HG03159 (cell line): Measurements from ENCODE around the gene SLITRK3.
A peak's percentile ranks its signal among the peaks of the same experiment; 100 is the strongest.

Experiments used
- ATAC-seq: cut with Tn5 transposase; IDR thresholded peaks from one replicate; pipeline ENCODE4 v1.9.1; 2021; ENCODE audit warnings: mild to moderate bottlenecking, moderate library complexity; ENCODE audit not compliant: unreplicated experiment

SLITRK3 gene, protein sequence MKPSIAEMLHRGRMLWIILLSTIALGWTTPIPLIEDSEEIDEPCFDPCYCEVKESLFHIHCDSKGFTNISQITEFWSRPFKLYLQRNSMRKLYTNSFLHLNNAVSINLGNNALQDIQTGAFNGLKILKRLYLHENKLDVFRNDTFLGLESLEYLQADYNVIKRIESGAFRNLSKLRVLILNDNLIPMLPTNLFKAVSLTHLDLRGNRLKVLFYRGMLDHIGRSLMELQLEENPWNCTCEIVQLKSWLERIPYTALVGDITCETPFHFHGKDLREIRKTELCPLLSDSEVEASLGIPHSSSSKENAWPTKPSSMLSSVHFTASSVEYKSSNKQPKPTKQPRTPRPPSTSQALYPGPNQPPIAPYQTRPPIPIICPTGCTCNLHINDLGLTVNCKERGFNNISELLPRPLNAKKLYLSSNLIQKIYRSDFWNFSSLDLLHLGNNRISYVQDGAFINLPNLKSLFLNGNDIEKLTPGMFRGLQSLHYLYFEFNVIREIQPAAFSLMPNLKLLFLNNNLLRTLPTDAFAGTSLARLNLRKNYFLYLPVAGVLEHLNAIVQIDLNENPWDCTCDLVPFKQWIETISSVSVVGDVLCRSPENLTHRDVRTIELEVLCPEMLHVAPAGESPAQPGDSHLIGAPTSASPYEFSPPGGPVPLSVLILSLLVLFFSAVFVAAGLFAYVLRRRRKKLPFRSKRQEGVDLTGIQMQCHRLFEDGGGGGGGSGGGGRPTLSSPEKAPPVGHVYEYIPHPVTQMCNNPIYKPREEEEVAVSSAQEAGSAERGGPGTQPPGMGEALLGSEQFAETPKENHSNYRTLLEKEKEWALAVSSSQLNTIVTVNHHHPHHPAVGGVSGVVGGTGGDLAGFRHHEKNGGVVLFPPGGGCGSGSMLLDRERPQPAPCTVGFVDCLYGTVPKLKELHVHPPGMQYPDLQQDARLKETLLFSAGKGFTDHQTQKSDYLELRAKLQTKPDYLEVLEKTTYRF

DNA sequence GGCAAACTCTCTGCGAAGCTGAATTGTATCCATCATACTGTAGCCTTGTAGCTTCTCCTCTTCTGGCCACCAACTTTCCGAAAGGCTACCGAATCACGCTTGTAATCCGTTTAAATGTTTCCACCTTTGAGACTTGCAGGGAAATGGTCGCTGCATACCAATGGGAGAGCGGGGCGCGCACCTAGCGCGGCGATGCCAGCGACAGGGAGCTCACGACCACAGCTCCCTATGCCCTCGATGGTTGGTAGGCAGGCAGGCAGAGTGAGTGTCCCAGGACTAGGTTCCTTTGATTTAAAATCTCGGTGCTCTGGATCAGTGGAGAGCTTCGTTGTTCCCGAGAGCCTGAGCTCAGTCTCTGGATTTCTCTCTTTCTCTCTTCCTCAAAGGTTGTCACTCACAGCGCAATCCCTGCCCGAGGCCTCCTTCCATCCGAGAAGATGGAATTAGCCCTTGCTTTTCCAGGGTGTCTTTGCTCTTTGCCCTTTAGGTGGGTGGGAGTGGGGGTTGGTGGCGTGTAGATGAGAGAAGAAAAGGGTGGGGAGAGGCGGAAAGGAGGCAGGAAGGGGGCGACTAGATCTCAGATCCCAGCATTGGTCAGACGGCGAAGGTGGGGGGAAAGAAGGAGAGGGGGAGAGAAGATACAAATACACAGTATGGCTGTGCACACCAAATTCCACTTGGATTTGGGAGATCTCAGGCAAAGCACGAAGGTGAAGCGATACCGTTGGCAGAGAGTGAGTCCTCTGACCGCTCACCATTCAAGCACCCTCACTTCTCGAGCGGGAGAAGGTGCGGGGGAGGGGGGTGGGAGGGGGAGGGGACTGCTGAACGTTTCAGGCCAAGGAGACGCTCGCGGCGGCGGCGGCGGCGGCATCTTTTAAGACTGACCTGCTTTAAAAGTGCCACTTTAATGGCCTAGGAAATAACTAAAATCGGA is at the start of gene SLITRK3:
TSS of gene SLITRK3 (minus strand) at position 745 of the 937 bp plus-strand sequence. CDS start 5,554 bp downstream, outside the sequence.
- no peak for ATAC-seq

GRCh38 chr3:165243597-165243996 is 47.4 kb upstream of the SLITRK3 start:
- no peak for ATAC-seq

DNA sequence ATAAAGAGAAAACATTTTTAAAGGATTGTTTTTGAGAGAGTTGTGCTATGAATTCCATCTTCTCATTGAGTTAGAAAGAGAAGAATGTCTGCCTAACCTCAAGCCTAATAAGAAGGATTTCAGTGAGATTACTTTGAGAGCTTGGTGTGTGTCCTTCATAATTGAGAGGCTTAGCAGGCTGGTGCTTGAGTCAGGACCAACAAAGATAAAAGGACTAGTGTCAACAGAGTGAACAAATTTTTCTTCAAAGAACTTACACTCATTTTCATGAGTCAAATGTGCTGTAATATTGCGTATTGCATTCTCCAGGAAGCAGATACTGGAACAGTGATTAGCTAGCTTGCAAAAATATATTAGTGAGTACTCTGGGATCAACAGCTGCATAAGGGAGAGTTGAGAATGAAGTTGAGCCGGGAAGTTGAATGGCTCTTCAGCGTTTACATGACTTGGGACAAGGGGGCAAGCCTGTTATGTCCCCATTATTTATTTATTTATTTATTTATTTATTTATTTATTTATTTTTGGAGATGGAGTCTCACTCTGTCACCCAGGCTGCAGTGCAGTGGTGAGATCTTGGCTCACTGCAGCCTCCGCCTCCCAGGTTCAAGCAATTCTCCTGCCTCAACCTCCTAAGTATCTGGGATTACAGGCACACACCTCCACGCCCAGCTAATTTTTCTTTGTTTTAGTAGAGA is 37.5 kb upstream of the SLITRK3 start:
- no peak for ATAC-seq

- ATAC-seq = no peak
These were observed 29.4 kb upstream of the SLITRK3 start for GRCh38 chr3:165225604-165226003.

GRCh38 chr3:165217739-165218138 is 21.6 kb upstream of the SLITRK3 start:
- ATAC-seq = no peak

- no peak for ATAC-seq
These were observed 16.4 kb upstream of the SLITRK3 start for GRCh38 chr3:165212580-165212979.

DNA sequence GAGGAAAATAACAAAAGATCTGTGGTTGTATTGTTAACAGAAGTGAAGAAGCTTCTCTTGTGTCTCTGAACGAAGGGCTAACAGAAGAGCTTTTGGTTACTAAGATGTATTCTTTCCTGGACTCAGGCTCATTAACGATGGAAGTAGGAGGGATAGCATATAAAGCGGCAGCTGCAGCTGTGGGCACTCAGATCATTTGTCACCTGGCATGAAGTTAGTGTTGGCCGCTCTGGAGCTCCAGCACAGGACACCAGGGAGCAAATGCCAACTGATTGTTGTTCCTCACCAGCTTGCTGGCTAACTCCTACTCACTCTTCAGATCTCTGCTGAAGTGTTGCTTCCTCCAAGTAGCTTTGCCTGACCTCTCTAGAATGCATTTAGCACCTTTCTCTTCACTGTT is 15.5 kb upstream of the SLITRK3 start:
- ATAC-seq = no peak

DNA sequence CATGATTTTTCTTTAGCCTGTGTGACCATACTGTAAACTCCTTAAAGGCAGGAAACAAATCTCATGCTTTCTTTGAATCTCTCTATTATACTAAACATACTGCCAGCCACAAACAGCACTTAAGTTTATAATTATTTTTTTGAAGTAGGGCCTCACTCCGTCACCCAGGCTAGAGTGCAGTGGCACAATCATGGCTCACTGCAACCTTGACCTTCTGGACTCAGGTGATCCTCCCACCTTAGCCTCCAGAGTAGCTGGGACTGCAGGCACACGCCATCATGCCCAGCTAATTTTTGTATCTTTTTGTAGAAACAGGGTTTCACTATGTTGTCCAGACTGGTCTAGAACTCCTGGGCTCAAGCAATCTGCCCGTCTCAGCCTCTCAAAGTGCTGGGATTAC is 14.5 kb upstream of the SLITRK3 start:
- ATAC-seq = no peak

DNA sequence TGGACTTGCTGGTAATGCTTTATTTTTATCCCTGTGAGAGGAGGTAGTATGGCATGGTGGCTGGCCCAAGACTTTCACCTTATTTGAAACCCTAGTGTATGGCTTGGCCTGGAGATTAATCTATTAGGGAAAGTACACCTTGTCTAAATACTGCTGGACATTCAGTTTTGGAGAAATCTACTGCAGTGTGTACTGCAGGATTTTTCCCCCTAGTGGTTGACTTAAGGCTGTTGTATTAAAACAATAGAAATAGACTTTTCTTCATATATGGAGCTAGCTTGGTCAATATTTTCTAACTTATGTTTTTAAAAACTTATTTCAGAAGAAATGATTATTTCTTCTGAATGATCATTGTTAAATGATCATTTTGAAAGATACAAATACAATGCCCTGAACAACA is 13.9 kb upstream of the SLITRK3 start:
- no peak for ATAC-seq

GRCh38 chr3:165206454-165207266 is 10.5 kb upstream of the SLITRK3 start:
- ATAC-seq = peak; percentile 98

GRCh38 chr3:165204445-165204844 is 8.3 kb upstream of the SLITRK3 start:
- ATAC-seq = no peak

DNA sequence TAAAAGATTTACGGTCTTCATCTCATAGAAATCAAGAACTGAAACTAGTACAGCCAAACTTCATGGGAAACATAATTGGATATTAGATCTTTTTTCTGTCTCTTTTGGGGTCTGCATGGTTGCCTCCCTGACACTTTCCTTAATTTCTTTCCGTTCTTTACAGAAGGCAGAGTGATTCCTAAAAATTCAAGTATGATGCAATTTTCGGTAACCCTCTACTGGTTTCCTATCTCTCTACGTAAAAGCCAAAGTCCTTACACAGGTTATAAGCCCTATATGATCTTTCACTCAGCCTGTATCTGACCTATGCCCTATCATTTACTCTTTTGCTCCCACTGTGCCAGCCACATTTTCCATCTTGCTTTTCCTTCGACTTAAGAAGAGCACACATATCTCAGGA is 6.8 kb upstream of the SLITRK3 start:
- ATAC-seq = no peak

DNA sequence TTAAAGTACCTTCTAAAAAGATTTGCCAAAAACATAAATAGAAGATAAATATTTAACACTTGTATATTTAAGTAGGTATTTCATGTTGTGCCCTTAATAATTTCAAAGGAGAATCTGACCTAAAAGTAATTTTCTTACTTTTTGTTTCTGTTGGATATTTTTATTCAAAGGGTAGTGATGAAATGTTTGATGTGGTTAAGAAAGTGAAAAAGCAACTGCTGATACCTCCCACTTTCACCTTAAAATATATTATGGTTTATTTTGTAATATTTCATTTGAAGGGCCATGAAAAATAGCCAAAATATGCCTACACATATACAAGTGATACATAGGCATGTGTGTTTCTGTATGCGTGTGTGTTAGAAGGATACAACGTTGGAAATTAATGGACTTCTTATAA is 5.8 kb upstream of the SLITRK3 start:
- no peak for ATAC-seq

- ATAC-seq = no peak
These were observed 1.3 kb upstream of the SLITRK3 start for GRCh38 chr3:165197481-165197800.

DNA sequence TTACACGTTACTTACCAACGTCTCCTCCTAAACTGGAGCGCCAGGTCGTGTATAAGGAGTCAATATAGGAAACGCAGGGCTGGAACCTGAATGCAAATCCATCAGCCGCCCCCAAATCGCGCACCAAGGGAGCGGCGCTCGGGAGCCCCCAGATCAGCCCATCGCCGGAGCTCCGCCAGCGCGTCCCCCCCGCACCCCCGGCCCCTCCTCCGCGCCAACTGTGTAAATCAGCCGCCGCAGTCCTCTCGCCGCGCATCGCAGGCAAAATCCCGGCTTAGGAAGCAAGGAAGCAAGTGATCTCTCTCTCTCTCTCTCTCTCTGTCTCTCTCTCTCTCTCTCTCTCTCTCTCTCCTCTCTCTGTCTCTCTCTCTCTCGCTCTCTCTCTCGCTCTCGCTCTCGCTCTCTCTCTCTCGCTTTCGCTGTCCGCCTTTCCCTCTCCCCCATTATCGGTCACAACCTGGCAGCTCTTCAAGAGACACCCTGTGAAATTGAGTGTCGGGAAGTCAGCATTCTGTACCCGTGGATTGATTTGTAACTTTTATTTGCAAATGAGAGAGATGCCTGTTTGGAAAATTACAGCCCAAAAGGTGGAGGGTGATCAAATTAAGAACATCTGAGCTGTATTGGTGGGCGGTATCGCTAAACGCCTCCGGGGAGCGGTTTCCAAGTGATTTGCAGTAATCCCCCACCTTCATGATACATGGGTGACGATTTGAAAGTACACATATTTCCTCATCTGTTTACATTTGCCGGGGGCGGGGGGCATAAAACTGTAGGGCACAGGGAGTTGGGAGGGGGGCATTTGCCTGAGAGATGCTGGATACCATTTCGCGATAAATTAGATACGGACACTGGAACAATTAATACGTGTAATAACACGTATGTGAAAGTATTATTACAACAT is 645 bp upstream of the SLITRK3 start:
- no peak for ATAC-seq

GRCh38 chr3:165195241-165195639 is 944 bp downstream of the SLITRK3 start:
- ATAC-seq = no peak

- ATAC-seq = no peak
These were observed 1.5 kb downstream of the SLITRK3 start for GRCh38 chr3:165194511-165195240.
